Measurements from ENCODE around the gene PTPN11. TPM values are rescaled to one million over a fixed set of nuclear protein-coding genes. Genes with fewer than 3 reads are reported as not detected.
A peak's percentile ranks its signal among the peaks of the same experiment; 100 is the strongest.
"Not testable (repeated sequence)": the region's sequence is repeated elsewhere in the genome, so short reads cannot be mapped to it uniquely, and the experiment has no call there.

The PTPN11 gene
- total and polyA plus RNA-seq, 4 donors: 84.6 to 144 (median 97.9) TPM

DNA sequence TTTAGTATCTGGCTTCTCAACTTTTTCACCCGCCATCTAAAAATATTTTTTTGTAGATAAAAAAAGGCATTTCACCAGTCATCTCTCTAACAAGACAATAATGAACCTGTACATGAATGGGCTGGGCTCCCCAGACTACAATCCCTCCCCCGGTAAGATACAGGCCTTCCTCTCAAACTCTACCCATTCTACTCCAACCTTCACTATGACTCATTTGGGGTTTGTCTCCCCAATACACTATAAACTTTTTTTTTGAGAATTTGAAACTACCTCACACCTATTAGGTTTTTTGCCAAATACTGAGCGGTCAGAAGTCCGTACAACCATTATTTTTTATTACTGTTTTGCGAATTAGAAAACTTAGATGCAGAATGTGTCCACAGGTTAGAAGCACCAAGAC, 10.1 kb upstream of the PTPN11 start:
- Histone ChIP-seq H3K4me1 (ENCODE audit: control insufficient read depth, insufficient read depth, low read length) (peaks cover 11% of the 10 kb centered on the region), H3K9me3 (ENCODE audit: control insufficient read depth, insufficient read depth, low read length) (no peaks in the 10 kb centered on the region), H3K36me3 (ENCODE audit: control insufficient read depth, insufficient read depth, low read length) (peaks cover 28% of the 10 kb centered on the region), H3K4me3 (ENCODE audit: low read depth, low read length) (peak overlapping the region; percentile 96), H3K27me3 (ENCODE audit: control insufficient read depth, insufficient read depth, low read length) (no peaks in the 10 kb centered on the region), H3K27ac (ENCODE audit: low read depth, low read length) (peak overlapping the region; percentile 93)
- no peak for DNase-seq (ENCODE audit: low read depth in 4 of 6, low spot score in 6 of 6)
- 21% methylated on average over 1 of the region's 5 CpGs for WGBS (ENCODE audit: insufficient coverage)

DNA sequence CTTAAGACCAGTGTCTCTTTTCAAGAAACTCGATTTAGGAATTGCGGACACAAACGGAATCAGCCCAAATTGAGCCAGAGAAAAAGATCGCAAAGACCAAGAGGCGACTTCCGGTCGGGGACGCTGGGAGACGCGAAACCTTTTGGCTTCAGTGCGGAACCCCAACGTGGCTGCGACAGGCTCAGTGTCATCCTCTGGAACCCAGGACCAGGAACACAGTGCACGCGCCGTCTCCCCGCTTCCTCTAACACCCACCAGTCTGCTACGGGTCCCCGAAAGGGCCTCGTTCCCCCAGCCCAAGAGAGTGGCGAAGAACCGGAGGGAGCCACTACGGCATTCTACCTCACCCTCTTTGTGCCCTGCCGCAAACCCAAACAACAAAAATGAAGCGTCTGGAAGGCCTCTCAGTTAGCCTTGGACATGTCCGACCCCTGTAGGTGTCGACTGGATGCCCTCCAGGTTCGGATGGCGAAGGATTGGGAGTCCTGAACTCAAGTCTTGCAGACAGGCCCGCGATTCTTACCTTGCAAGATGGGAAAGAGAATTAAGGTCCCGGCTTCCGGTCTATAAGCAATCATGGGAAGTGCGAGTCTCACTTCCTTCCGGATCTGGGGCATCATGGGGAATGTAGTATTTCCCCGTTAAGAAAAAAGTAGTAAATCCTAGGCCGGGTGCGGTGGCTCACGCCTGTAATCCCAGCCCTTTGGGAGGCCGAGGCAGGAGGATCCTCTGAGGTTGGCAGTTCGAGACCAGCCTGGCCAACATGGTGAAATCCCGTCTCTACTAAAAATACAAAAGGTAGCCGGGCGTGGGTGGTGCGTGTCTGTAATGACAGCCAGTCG, 9.5 kb upstream of the PTPN11 start, which contains the start of gene RPL6:
RPL6 (minus strand) TSS at position 542 of the 842 bp plus-strand sequence. CDS start 949 bp downstream, outside the sequence.
- WGBS (ENCODE audit: insufficient coverage): under 1% methylated on average over 41 of the region's 46 CpGs
- Histone ChIP-seq H3K27ac (ENCODE audit: low read depth, low read length) (peak within 1 kb of the TSS; percentile 93), H3K9me3 (ENCODE audit: control insufficient read depth, insufficient read depth, low read length) (no peaks in the 10 kb centered on the region), H3K36me3 (ENCODE audit: control insufficient read depth, insufficient read depth, low read length) (peaks cover 22% of the 10 kb centered on the region), H3K27me3 (ENCODE audit: control insufficient read depth, insufficient read depth, low read length) (no peaks in the 10 kb centered on the region), H3K4me1 (ENCODE audit: control insufficient read depth, insufficient read depth, low read length) (peaks cover 11% of the 10 kb centered on the region), H3K4me3 (ENCODE audit: low read depth, low read length) (peak within 1 kb of the TSS; percentile 96)
- peak; percentile 88 to 98 (median 93) for DNase-seq (ENCODE audit: low read depth in 4 of 6, low spot score in 6 of 6)

DNA sequence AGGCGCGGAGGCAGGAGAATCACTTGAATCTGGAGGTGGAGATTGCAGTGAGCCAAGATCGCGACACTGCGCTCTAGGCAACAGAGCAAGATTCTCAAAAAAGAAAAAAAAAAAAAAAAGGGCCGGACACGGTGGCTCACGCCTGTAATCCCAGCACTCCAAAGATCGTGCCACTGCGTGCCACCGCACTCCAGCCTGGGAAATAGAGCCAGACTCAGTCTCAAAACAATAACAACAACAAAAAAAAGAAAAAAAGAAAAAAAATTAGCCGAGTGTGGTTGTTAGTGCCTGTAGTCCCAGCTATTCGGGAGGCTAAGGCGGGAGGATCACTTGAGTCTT, 8.9 kb upstream of the PTPN11 start:
- Histone ChIP-seq H3K4me3 (ENCODE audit: low read depth, low read length) (peak overlapping the region; percentile 96), H3K9me3 (ENCODE audit: control insufficient read depth, insufficient read depth, low read length) (no peaks in the 10 kb centered on the region), H3K36me3 (ENCODE audit: control insufficient read depth, insufficient read depth, low read length) (peaks cover 16% of the 10 kb centered on the region), H3K4me1 (ENCODE audit: control insufficient read depth, insufficient read depth, low read length) (peaks cover 11% of the 10 kb centered on the region), H3K27ac (ENCODE audit: low read depth, low read length) (no peak overlapping the region), H3K27me3 (ENCODE audit: control insufficient read depth, insufficient read depth, low read length) (no peaks in the 10 kb centered on the region)
- 86% methylated on average over 3 of the region's 14 CpGs for WGBS (ENCODE audit: insufficient coverage)
- no peak for DNase-seq (ENCODE audit: low read depth in 4 of 6, low spot score in 6 of 6)

GRCh38 chr12:112413855-112414625, 4.7 kb upstream of the PTPN11 start:
- WGBS (ENCODE audit: insufficient coverage): no CpG with 5 or more reads among the region's 2 CpGs
- H3K36me3 ChIP-seq (ENCODE audit: control insufficient read depth, insufficient read depth, low read length): no peaks in the 10 kb centered on the region
- H3K27me3 ChIP-seq (ENCODE audit: control insufficient read depth, insufficient read depth, low read length): no peaks in the 10 kb centered on the region
- no peak overlapping the region for H3K4me3 ChIP-seq (ENCODE audit: low read depth, low read length)
- H3K4me1 ChIP-seq (ENCODE audit: control insufficient read depth, insufficient read depth, low read length): peaks cover 15% of the 10 kb centered on the region
- no peak for DNase-seq (ENCODE audit: low read depth in 4 of 6, low spot score in 6 of 6)
- no peak overlapping the region for H3K27ac ChIP-seq (ENCODE audit: low read depth, low read length)
- no peaks in the 10 kb centered on the region for H3K9me3 ChIP-seq (ENCODE audit: control insufficient read depth, insufficient read depth, low read length)

- not testable (repeated sequence) for H3K27ac ChIP-seq (ENCODE audit: low read depth, low read length); H3K4me3 ChIP-seq (ENCODE audit: low read depth, low read length); H3K27me3 ChIP-seq (ENCODE audit: control insufficient read depth, insufficient read depth, low read length); H3K9me3 ChIP-seq (ENCODE audit: control insufficient read depth, insufficient read depth, low read length); DNase-seq (ENCODE audit: low read depth in 4 of 6, low spot score in 6 of 6); H3K36me3 ChIP-seq (ENCODE audit: control insufficient read depth, insufficient read depth, low read length)
- 80% methylated on average over 1 of the region's 4 CpGs for WGBS (ENCODE audit: insufficient coverage)
- peaks cover 18% of the 10 kb centered on the region for H3K4me1 ChIP-seq (ENCODE audit: control insufficient read depth, insufficient read depth, low read length)
These were observed 3.3 kb upstream of the PTPN11 start for GRCh38 chr12:112415457-112415856.

- Histone ChIP-seq H3K36me3 (ENCODE audit: control insufficient read depth, insufficient read depth, low read length) (no peaks in the 10 kb centered on the region), H3K4me3 (ENCODE audit: low read depth, low read length) (peak overlapping the region; percentile 89), H3K27me3 (ENCODE audit: control insufficient read depth, insufficient read depth, low read length) (no peaks in the 10 kb centered on the region), H3K9me3 (ENCODE audit: control insufficient read depth, insufficient read depth, low read length) (no peaks in the 10 kb centered on the region), H3K4me1 (ENCODE audit: control insufficient read depth, insufficient read depth, low read length) (peaks cover 25% of the 10 kb centered on the region), H3K27ac (ENCODE audit: low read depth, low read length) (peak overlapping the region; percentile 81)
- DNase-seq (ENCODE audit: low read depth in 4 of 6, low spot score in 6 of 6): no peak
- 0% methylated on average over 11 of the region's 18 CpGs for WGBS (ENCODE audit: insufficient coverage)
These were observed 507 bp upstream of the PTPN11 start for GRCh38 chr12:112418273-112418607.

DNA sequence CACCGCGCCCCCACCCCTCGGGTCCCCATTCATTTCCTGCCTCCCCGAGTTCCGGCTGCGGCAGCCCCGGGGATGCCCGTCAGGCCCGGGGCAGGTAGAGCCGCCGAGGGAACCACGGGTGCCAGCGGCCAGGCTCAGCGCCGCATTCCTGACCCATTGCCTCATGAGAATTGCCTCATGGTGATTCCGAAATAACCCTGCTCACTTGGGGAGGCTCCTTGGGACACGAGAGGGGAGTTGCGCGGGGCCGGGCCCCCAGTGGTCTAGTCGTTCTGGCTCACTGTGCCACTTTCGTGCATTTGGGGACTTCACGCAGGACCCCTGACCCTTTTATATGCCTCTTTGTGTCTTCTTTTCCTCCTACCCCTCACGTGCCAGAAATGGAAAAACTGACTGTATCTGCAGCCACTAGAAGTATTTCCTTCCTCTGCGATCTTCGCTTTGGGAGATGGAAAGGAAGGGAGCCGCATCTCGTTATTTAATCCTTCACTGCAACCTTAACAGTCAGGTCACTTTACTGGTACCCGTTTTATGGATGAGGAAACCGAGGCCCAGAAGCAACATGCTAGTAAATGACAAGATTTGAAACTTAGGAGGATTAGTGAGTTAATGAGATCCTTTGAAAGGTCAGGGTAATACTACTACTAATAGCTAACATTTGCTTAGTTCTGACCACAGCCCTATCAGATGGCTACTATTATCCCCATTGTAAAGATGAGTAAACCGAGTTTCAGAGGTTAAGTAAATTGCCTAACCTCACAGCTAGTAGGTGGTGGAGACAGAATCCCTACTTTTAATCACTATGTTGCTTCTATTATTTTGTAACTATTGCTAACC, 768 bp downstream of the PTPN11 start:
- peaks cover 25% of the 10 kb centered on the region for H3K4me1 ChIP-seq (ENCODE audit: control insufficient read depth, insufficient read depth, low read length)
- peak in 1 of 6 donors; percentile 48 for DNase-seq (ENCODE audit: low read depth in 4 of 6, low spot score in 6 of 6)
- peak overlapping the region; percentile 89 for H3K4me3 ChIP-seq (ENCODE audit: low read depth, low read length)
- no peaks in the 10 kb centered on the region for H3K36me3 ChIP-seq (ENCODE audit: control insufficient read depth, insufficient read depth, low read length)
- WGBS (ENCODE audit: insufficient coverage): 0% methylated on average over 21 of the region's 31 CpGs
- H3K27ac ChIP-seq (ENCODE audit: low read depth, low read length): peak overlapping the region; percentile 57
- H3K9me3 ChIP-seq (ENCODE audit: control insufficient read depth, insufficient read depth, low read length): no peaks in the 10 kb centered on the region
- no peaks in the 10 kb centered on the region for H3K27me3 ChIP-seq (ENCODE audit: control insufficient read depth, insufficient read depth, low read length)

DNA sequence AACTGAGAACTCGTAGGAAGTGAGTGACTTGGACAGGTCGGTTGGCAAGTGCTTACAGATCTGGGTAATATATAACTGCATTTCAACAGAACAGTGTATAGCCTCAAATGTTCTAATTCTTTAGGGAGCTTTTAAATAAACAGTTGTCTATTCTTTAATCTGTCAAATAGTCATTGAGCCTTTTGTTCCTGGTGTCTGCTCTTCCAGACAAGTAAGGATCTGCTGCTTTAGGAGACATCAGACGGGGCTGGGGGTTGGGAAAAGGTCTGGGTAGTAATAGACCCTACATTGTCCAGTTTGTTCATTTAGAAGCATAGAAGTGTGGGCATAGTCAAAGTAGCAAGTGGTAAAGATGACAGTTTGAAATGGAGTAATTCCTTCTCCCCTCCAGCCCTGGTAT, 2.0 kb downstream of the PTPN11 start:
- no peaks in the 10 kb centered on the region for H3K9me3 ChIP-seq (ENCODE audit: control insufficient read depth, insufficient read depth, low read length)
- no CpG with 5 or more reads among the region's 3 CpGs for WGBS (ENCODE audit: insufficient coverage)
- peaks cover 2% of the 10 kb centered on the region for H3K36me3 ChIP-seq (ENCODE audit: control insufficient read depth, insufficient read depth, low read length)
- no peak overlapping the region for H3K4me3 ChIP-seq (ENCODE audit: low read depth, low read length)
- no peaks in the 10 kb centered on the region for H3K27me3 ChIP-seq (ENCODE audit: control insufficient read depth, insufficient read depth, low read length)
- DNase-seq (ENCODE audit: low read depth in 4 of 6, low spot score in 6 of 6): no peak
- H3K27ac ChIP-seq (ENCODE audit: low read depth, low read length): no peak overlapping the region
- H3K4me1 ChIP-seq (ENCODE audit: control insufficient read depth, insufficient read depth, low read length): peaks cover 25% of the 10 kb centered on the region

DNA sequence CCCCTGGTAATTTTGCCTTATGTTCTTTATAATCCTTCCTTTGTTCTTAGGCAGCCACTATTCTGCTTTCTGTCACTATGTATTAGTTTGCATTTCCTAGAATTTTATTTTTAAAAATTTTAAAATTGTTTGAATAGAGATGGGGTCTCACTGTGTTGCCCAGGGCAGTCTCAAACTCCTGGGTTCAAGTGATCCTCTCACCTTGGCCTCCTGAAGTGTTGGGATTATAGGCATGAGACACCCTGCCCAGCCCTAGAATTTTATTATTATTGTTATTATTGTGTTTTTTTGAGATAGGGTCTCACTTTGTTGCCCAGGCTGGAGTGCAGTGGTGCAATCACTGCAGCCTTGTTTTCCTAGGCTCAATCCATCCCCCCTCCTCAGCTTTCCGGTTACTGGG, 2.6 kb downstream of the PTPN11 start:
- no CpG with 5 or more reads among the region's 1 CpG for WGBS (ENCODE audit: insufficient coverage)
- H3K4me1 ChIP-seq (ENCODE audit: control insufficient read depth, insufficient read depth, low read length): peaks cover 25% of the 10 kb centered on the region
- H3K4me3 ChIP-seq (ENCODE audit: low read depth, low read length): no peak overlapping the region
- H3K27ac ChIP-seq (ENCODE audit: low read depth, low read length): no peak overlapping the region
- no peaks in the 10 kb centered on the region for H3K27me3 ChIP-seq (ENCODE audit: control insufficient read depth, insufficient read depth, low read length)
- no peak for DNase-seq (ENCODE audit: low read depth in 4 of 6, low spot score in 6 of 6)
- peaks cover 5% of the 10 kb centered on the region for H3K36me3 ChIP-seq (ENCODE audit: control insufficient read depth, insufficient read depth, low read length)
- H3K9me3 ChIP-seq (ENCODE audit: control insufficient read depth, insufficient read depth, low read length): no peaks in the 10 kb centered on the region

Measured in spinal cord (tissue), 10 donors.